CD14-positive monocyte (primary cell): Measurements from ENCODE around the gene BAZ2B. TPM values are rescaled to one million over a fixed set of nuclear protein-coding genes. Genes with fewer than 3 reads are reported as not detected.

Experiments
- DNase-seq, 3 donors: peaks; one replicate each; pipeline ENCODE4 v3.0.0-alpha.2; 2011 to 2022
- H2AFZ ChIP-seq: 2 replicates; pipeline ENCODE4 v1.6.0; 2012; ENCODE audit warnings: mild to moderate bottlenecking, low read depth, low read length, inconsistent platforms; ENCODE audit not compliant: insufficient read depth, poor library complexity, severe bottlenecking
- H3K27ac ChIP-seq, 2 donors: 1 replicate in 1 of 2; 2 replicates in 1 of 2; pipeline ENCODE4 v1.5.1; 2012 to 2013; ENCODE audit warnings: low read length in 2 of 2, control low read depth in 1 of 2, inconsistent platforms in 1 of 2, low read depth in 1 of 2, mild to moderate bottlenecking in 1 of 2
- H3K27me3 ChIP-seq, 2 donors: one replicate each; pipeline versions ENCODE4 v1.6.0 to v1.6.1; 2011 to 2013; ENCODE audit warnings: low read length in 2 of 2; ENCODE audit not compliant: control insufficient read depth in 2 of 2, insufficient read depth in 2 of 2
- H3K36me3 ChIP-seq, 2 donors: replicated peaks in 1 of 2; 1 replicate in 1 of 2; 2 replicates in 1 of 2; pipeline versions ENCODE4 v1.5.1 to v1.6.1; 2012 to 2013; ENCODE audit warnings: low read length in 2 of 2, control low read depth in 1 of 2, inconsistent platforms in 1 of 2, mild to moderate bottlenecking in 1 of 2; ENCODE audit not compliant: insufficient read depth in 2 of 2, control insufficient read depth in 1 of 2
- H3K4me1 ChIP-seq, 2 donors: 1 replicate in 1 of 2; 2 replicates in 1 of 2; pipeline versions ENCODE4 v1.5.1 to v1.6.1; 2012 to 2013; ENCODE audit warnings: low read length in 2 of 2, control low read depth in 1 of 2, inconsistent platforms in 1 of 2, mild to moderate bottlenecking in 1 of 2, moderate library complexity in 1 of 2; ENCODE audit not compliant: insufficient read depth in 2 of 2, control insufficient read depth in 1 of 2
- H3K4me2 ChIP-seq: replicated peaks from 2 replicates; pipeline ENCODE3; 2012; ENCODE audit warnings: low read length, moderate library complexity, mild to moderate bottlenecking; ENCODE audit not compliant: poor library complexity, severe bottlenecking; ENCODE audit errors: extremely low read depth
- H3K4me3 ChIP-seq, 3 experiments: fragments of 200-600 bp in 1 of 3; sonication (generic) in 1 of 3; replicated peaks in 1 of 3; 1 replicate in 2 of 3; 2 replicates in 1 of 3; pipeline ENCODE4 v1.5.1; 2011 to 2013; ENCODE audit warnings: low read length in 3 of 3, mild to moderate bottlenecking in 3 of 3, control low read depth in 2 of 3, low read depth in 2 of 3, inconsistent platforms in 1 of 3, moderate library complexity in 1 of 3
- H3K79me2 ChIP-seq: 2 replicates; pipeline ENCODE4 v1.6.0; 2012; ENCODE audit warnings: mild to moderate bottlenecking, control low read depth, inconsistent platforms, low read length, moderate library complexity; ENCODE audit not compliant: insufficient read depth
- H3K9ac ChIP-seq: 2 replicates; pipeline ENCODE4 v1.6.0; 2017; ENCODE audit warnings: low read length, mild to moderate bottlenecking; ENCODE audit not compliant: insufficient read depth, poor library complexity, severe bottlenecking
- H3K9me3 ChIP-seq, 2 donors: replicated peaks in 1 of 2; 1 replicate in 1 of 2; 2 replicates in 1 of 2; pipeline versions ENCODE4 v1.5.1 to v1.6.1; 2012 to 2013; ENCODE audit warnings: low read length in 2 of 2, control low read depth in 1 of 2; ENCODE audit not compliant: control insufficient read depth in 1 of 2, insufficient read depth in 1 of 2
- H4K20me1 ChIP-seq: 2 replicates; pipeline ENCODE4 v1.6.0; 2012; ENCODE audit warnings: mild to moderate bottlenecking, low read length, control low read depth, moderate library complexity; ENCODE audit not compliant: insufficient read depth
- H3K27ac Mint-ChIP-seq, 7 donors: one replicate each; pipeline ENCODE4 v1.8.0; 2020; ENCODE audit warnings: mild to moderate bottlenecking in 7 of 7, mixed read lengths in 7 of 7, moderate library complexity in 6 of 7, inconsistent platforms in 2 of 7
- H3K27me3 Mint-ChIP-seq, 3 donors: one replicate each; pipeline ENCODE4 v1.8.0; 2021 to 2022; ENCODE audit warnings: low read depth in 3 of 3, mild to moderate bottlenecking in 3 of 3, mixed read lengths in 3 of 3, moderate library complexity in 3 of 3, inconsistent platforms in 1 of 3
- H3K36me3 Mint-ChIP-seq, 2 donors: one replicate each; pipeline ENCODE4 v1.8.0; 2020; ENCODE audit warnings: mixed read lengths in 2 of 2, inconsistent platforms in 1 of 2, mild to moderate bottlenecking in 1 of 2
- H3K4me1 Mint-ChIP-seq: one replicate; pipeline ENCODE4 v1.8.0; 2020; ENCODE audit warnings: mild to moderate bottlenecking, mixed read lengths
- H3K4me3 Mint-ChIP-seq, 2 donors: one replicate each; pipeline ENCODE4 v1.8.0; 2020; ENCODE audit warnings: mild to moderate bottlenecking in 2 of 2, mixed read lengths in 2 of 2, moderate library complexity in 1 of 2
- H3K9me3 Mint-ChIP-seq, 7 donors: one replicate each; pipeline ENCODE4 v1.8.0; 2020 to 2022; ENCODE audit warnings: mixed read lengths in 7 of 7, mild to moderate bottlenecking in 6 of 7, moderate library complexity in 6 of 7, inconsistent platforms in 2 of 7
- CTCF ChIP-seq: fragments of 200-600 bp; IDR thresholded peaks from one replicate; pipeline ENCODE4 v1.8.0; 2022; ENCODE audit warnings: antibody characterized with exemption, mild to moderate bottlenecking
- WGBS: methylation state at CpG from one replicate; pipeline ENCODE4 v1.1.5; 2013; ENCODE audit warnings: missing lambda C conversion rate; ENCODE audit not compliant: insufficient coverage; 5-methylcytosine and 5-hydroxymethylcytosine counted together
- intact Hi-C, 2 donors: fragments of 100-400 bp; cut with micrococcal nuclease; formaldehyde crosslinking; loops; one replicate each; pipeline versions ENCODE4 v1.15.0 to v1.15.1; 2023
- polyA plus RNA-seq, 3 donors: library from polyadenylated mRNA; depleted of rRNA in 1 of 3; unstranded in 2 of 3; stranded (reverse) in 1 of 3; fragments of 300-500 nt in 2 of 3; fragments of >200 nt in 1 of 3; fragmentation: Illumina TruSeq in 2 of 3; gene quantifications; 1 replicate in 2 of 3; 2 replicates in 1 of 3; pipeline ENCODE4 v1.2.3, GENCODE V29; 2012 to 2021

The BAZ2B gene
- polyA plus RNA-seq, 3 donors = 12.9 to 34.2 (median 31.6) TPM

- H3K9ac ChIP-seq = no peak overlapping the region
- intact Hi-C loops = loop anchor here in 1 of 2 donors (10.0 kb wide), 1 partner anchor 91 kb away; the partner anchor contains the start of gene MARCHF7
- Mint-ChIP-seq H3K9me3 (peaks cover 0 to 4% (median 0%) of the 10 kb centered on the region in 7 donors), H3K4me3 (no peak overlapping the region), H3K4me1 (peaks cover 43% of the 10 kb centered on the region), H3K36me3 (peaks cover 0 to 5% of the 10 kb centered on the region in 2 donors), H3K27me3 (no peaks in the 10 kb centered on the region), H3K27ac (no peak overlapping the region)
- H3K36me3 ChIP-seq = no peaks in the 10 kb centered on the region
- no peak for DNase-seq
- no peak overlapping the region for H3K27ac ChIP-seq
- peaks cover 9 to 22% of the 10 kb centered on the region in 2 donors for H3K4me1 ChIP-seq
- H2AFZ ChIP-seq = no peak overlapping the region
- no peak overlapping the region for H3K4me2 ChIP-seq
- no peaks in the 10 kb centered on the region for H4K20me1 ChIP-seq
- H3K79me2 ChIP-seq = peaks cover 11% of the 10 kb centered on the region
- no peak for TF ChIP-seq CTCF
- H3K27me3 ChIP-seq = no peaks in the 10 kb centered on the region
- no peak overlapping the region for H3K4me3 ChIP-seq
- WGBS = no CpG with 5 or more reads among the region's 1 CpG
- no peaks in the 10 kb centered on the region for H3K9me3 ChIP-seq
Measured at GRCh38 chr2:159623436-159623835, 7.1 kb upstream of the BAZ2B start.

- 57% methylated on average over 1 of the region's 2 CpGs for WGBS
- peaks cover 0 to 5% of the 10 kb centered on the region in 2 donors for H3K36me3 Mint-ChIP-seq
- peaks cover 10 to 22% of the 10 kb centered on the region in 2 donors for H3K4me1 ChIP-seq
- no peaks in the 10 kb centered on the region for H4K20me1 ChIP-seq
- H3K36me3 ChIP-seq = no peaks in the 10 kb centered on the region
- H3K9ac ChIP-seq = no peak overlapping the region
- no peaks in the 10 kb centered on the region for H3K9me3 ChIP-seq
- no peak for DNase-seq
- H3K4me3 Mint-ChIP-seq = no peak overlapping the region
- no peak overlapping the region for H3K4me3 ChIP-seq
- no peaks in the 10 kb centered on the region for H3K27me3 ChIP-seq
- intact Hi-C loops = loop anchor here in 1 of 2 donors (10.0 kb wide), 1 partner anchor 92 kb away; the partner anchor contains the start of gene MARCHF7
- peaks cover 41% of the 10 kb centered on the region for H3K4me1 Mint-ChIP-seq
- peaks cover 0 to 1% (median 0%) of the 10 kb centered on the region in 7 donors for H3K9me3 Mint-ChIP-seq
- no peak overlapping the region for H3K27ac Mint-ChIP-seq
- no peaks in the 10 kb centered on the region for H3K27me3 Mint-ChIP-seq
- H3K79me2 ChIP-seq = peaks cover 16% of the 10 kb centered on the region
- no peak overlapping the region for H2AFZ ChIP-seq
- no peak for TF ChIP-seq CTCF
- no peak overlapping the region for H3K4me2 ChIP-seq
- H3K27ac ChIP-seq = no peak overlapping the region
Measured at GRCh38 chr2:159622966-159623365, 6.6 kb upstream of the BAZ2B start.
